Measurements from ENCODE around the gene TM2D3.

GRCh38 chr15:101600035-101600434, 52.1 kb downstream of the TM2D3 start:
- TF ChIP-seq POLR2A (IDR thresholded peaks at IDR 0.05) (no peak), CTCF (IDR thresholded peaks at IDR 0.05) (no peak)

Measured in ovary (tissue), 3 donors.